Mucosa of descending colon (tissue), 3 donors: Measurements from ENCODE around the gene TOM1. TPM values are rescaled to one million over a fixed set of nuclear protein-coding genes. Genes with fewer than 3 reads are reported as not detected.

Source experiments
- ATAC-seq: fragments of 200-7000 bp; cut with Tn5 transposase; one replicate; pipeline ENCODE4 v1.9.1; 2020; ENCODE audit warnings: mild to moderate bottlenecking, moderate library complexity
- DNase-seq, 3 donors: peaks; one replicate each; pipeline ENCODE4 v3.0.0-alpha.2; 2020
- H3K36me3 ChIP-seq: fragments of 200-600 bp; one replicate; pipeline ENCODE4 v1.8.0; 2021; ENCODE audit warnings: low read depth, mild to moderate bottlenecking
- H3K4me1 ChIP-seq: fragments of 200-600 bp; one replicate; pipeline ENCODE4 v1.8.0; 2021; ENCODE audit warnings: low read depth, mild to moderate bottlenecking
- H3K4me3 ChIP-seq: fragments of 200-600 bp; one replicate; pipeline ENCODE4 v1.8.0; 2021; ENCODE audit warnings: mild to moderate bottlenecking
- H3K9me3 ChIP-seq: fragments of 200-600 bp; one replicate; pipeline ENCODE4 v1.8.0; 2021; ENCODE audit warnings: mild to moderate bottlenecking
- intact Hi-C, 2 donors: fragments of 100-400 bp; cut with DNase I in 1 of 2; cut with micrococcal nuclease in 1 of 2; formaldehyde crosslinking; loops; one replicate each; pipeline versions ENCODE4 v1.11.0 to v1.11.1; 2022; cut with DNase I, micrococcal nuclease
- total RNA-seq, 3 donors: library from RNA; stranded (reverse); fragmentation: NEBNext Ultra II Directional in 2 of 3; extraction: Animal tissue kit (Norgen Biotek cat#: 25700) in 2 of 3; gene quantifications; one replicate each; pipeline versions ENCODE4 v1.2.1 to v1.2.4, GENCODE V29; 2021 to 2023
- TF ChIP-seq, protein P1 (sequence below): fragments of 200-600 bp; IDR thresholded peaks from one replicate; pipeline ENCODE4 v1.8.0; 2022; ENCODE audit warnings: antibody characterized with exemption, mild to moderate bottlenecking
- donor health status: DM: no; HTN: no; CAD: no; lungs with moderate emphysema.
- donor health status: DM: no; HTN: no; CAD: no.
- donor health status: DM: no; HTN: yes; CAD: no.

TOM1 gene
- total RNA-seq, 3 donors from 2014 or later: 59.8 to 74.7 (median 60.2) TPM

DNA sequence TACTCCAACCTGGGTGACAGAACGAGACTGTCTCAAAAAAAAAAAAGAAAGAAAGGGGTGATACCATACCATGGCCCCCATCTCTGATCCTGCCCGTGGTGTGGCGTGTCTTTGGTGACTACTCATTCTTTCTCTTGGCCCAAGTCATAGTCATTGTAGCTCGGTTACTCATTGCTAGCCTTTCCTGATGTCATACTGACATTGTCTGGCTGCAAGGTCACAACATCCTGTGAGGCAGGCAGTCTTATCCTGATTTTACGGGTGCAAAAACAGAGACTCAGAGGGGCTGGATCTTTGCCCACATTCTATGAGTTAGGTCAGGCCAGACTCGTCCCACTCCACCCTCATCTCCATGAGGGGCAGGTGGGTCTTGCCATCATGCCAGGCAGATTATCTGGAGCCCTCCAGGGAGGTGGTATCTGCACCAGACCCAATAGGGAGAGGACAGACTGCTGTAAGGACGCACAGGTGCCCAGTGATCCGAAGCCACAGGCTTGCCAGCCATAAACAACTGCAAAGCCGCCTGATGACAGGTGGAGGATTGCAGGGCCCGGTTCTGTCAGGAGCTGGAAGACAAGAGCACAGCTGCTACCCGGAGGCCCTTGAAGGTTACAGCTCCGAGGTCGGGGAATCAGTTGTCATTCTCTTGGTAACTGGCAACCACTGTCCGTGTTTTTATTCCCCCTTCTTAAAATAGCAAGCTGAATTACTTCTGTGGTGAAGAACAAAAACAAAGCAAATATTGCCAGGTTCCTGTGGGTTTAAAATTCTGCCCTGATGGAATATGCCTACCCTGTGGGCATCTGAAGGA, 13.8 kb downstream of the TOM1 start:
- Histone ChIP-seq H3K36me3 (no peaks in the 10 kb centered on the region), H3K9me3 (no peaks in the 10 kb centered on the region), H3K4me1 (peaks cover 51% of the 10 kb centered on the region), H3K4me3 (no peak overlapping the region)
- ATAC-seq: peak; percentile 31
- TF ChIP-seq, protein P1, sequence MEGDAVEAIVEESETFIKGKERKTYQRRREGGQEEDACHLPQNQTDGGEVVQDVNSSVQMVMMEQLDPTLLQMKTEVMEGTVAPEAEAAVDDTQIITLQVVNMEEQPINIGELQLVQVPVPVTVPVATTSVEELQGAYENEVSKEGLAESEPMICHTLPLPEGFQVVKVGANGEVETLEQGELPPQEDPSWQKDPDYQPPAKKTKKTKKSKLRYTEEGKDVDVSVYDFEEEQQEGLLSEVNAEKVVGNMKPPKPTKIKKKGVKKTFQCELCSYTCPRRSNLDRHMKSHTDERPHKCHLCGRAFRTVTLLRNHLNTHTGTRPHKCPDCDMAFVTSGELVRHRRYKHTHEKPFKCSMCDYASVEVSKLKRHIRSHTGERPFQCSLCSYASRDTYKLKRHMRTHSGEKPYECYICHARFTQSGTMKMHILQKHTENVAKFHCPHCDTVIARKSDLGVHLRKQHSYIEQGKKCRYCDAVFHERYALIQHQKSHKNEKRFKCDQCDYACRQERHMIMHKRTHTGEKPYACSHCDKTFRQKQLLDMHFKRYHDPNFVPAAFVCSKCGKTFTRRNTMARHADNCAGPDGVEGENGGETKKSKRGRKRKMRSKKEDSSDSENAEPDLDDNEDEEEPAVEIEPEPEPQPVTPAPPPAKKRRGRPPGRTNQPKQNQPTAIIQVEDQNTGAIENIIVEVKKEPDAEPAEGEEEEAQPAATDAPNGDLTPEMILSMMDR: no peak
- intact Hi-C loops: no loop called here
- peak in 1 of 3 donors; percentile 30 for DNase-seq

DNA sequence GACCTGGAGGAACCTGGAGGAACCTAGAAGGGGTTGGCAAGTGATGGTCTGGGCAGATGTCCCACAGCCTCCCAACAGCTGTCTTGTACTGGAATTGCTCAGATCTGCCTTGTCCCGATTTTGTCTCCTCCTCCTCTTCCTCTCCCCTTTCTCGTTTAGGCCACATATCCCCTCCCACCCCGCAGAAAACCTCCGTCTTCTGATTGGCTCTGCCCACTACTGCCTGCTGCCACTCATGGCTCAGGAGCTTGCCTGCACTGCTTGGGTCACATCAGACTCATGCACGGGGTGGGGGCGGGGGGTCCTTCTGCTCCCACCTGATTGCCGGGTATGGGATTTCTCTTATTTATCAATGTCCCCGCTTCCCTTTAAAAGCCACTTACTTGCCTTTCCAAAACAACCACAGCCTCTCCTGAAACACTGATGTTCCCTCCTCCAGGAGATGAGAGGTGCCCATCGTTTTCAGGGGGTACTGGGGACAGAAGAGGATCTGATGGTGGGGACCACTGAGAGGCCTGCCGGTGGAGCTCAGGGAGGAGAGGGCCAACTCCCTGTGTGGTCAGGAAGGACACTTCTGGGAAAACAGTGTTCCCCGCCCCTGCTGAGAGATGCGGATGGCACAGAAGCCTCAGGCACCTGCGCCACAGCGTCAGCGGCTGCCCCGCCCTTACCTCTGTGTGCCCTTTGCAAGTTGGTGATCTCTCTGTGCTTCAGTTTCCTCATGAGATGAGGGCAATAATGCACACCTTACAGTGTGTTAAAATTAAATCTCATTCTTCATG, 14.7 kb downstream of the TOM1 start:
- ATAC-seq: peak; percentile 64

DNA sequence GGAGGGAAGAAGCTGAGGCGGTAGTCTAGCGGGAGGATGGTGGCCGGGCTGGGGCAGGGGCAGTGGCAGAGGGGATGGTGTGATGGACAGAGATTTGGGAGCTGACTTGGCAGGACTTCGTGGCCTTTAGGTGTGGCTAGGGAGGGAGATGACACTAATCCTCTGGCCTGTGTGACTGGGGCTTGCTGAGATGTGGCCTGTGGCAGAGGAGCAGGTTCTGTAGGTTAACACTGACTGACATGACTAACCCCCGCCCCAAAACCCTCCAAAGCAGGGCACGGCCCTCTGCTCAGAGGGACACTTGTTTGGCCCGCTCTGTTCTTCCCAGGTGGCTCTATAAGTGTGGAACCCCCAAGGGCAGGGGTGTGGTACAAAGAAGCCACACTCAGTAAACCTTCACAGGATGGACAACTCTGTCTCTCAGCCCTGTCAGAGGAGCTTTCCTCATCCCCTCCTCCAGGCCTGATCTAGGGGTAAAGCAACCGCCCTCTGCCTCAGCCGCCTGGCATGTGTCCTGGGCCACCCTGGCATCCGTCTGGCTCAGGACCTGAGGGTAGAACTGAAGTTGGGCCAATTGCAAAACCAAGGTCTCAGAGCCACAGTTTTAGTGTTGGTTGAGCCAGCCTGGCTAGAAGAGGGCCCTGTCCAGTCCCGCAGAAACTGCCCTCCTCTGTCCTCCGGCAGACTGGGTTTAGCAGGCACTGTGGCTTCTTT, 15.6 kb downstream of the TOM1 start:
- Histone ChIP-seq H3K9me3 (no peaks in the 10 kb centered on the region), H3K4me3 (no peak overlapping the region), H3K36me3 (no peaks in the 10 kb centered on the region), H3K4me1 (peaks cover 43% of the 10 kb centered on the region)
- DNase-seq (peak in 1 of 3 donors; percentile 33), ATAC-seq (no peak)
- TF ChIP-seq, protein P1: no peak
- intact Hi-C loops: no loop called here

More for the DNA sequence above, 14.7 kb downstream of the TOM1 start:
- intact Hi-C loops: no loop called here
- H3K9me3 ChIP-seq: no peaks in the 10 kb centered on the region
- H3K36me3 ChIP-seq: no peaks in the 10 kb centered on the region
- DNase-seq: peak; percentile 47 to 77 (median 70)
- TF ChIP-seq, protein P1: no peak
- H3K4me3 ChIP-seq: no peak overlapping the region
- peaks cover 51% of the 10 kb centered on the region for H3K4me1 ChIP-seq

DNA sequence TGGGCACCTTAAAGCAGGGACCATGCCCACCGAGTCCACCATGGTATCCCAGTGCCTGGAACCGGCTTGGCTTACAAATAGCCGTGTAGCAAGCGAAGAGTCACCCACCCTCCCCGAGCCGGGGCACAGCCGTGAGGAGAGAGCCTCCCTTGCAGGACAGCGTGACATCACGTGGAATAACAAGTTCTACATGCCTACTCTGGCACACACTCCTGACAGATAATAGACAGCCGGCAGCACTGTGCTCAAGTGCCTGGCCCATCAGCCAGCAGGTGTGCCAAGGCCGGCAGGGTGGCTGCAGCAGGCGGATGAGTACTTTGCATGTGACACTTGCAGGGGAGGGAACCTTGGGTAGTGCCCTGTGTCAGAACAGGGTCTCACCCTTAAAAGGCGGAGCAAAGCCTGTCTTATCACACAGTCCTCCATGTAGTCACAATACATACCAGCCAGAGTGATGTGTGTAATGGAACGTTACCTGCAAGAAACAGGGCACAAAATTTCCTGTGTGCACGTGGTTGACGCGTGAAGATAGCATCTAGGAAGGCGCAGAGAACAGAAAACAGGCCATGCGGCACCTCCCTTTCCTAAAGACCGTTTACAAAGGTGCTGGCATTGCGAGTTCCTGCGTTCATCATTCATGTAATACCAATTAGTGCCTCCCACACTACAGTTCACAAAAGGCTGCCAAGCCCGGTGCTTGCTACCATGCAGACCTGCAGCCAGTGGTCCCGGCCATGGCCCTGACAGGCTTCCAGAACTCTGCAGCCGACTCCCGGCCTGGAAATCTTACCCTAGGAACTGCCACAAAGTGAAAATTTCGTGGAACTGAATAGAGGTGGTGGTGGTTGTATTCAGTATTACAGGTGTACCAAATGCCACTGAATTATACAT, 16.4 kb downstream of the TOM1 start:
- TF ChIP-seq, protein P1: no peak
- ATAC-seq (no peak), DNase-seq (peak in 1 of 3 donors; percentile 15)
- no peaks in the 10 kb centered on the region for H3K36me3 ChIP-seq
- H3K4me3 ChIP-seq: no peak overlapping the region
- intact Hi-C loops: no loop called here
- peaks cover 37% of the 10 kb centered on the region for H3K4me1 ChIP-seq
- no peaks in the 10 kb centered on the region for H3K9me3 ChIP-seq

DNA sequence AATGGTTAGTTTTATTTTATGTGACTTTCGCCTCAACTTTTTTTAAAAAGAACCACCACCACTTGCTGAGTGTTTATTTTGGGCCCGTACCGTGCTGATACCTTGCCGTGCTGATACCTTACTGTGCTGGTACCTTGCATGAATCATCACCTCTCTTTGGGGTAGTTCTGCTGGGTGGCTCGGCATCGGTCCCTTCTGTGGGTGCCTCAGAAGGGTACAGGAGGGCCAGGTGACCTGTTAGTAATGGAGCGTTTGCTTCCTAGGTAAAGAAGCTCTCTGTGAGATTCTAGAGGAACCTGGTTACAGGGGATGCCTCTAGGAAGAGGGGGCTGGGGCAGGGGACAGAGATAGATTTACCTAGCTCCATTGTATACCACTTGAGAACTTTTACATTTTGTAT, 17.1 kb downstream of the TOM1 start:
- peaks cover 31% of the 10 kb centered on the region for H3K4me1 ChIP-seq
- H3K9me3 ChIP-seq: no peaks in the 10 kb centered on the region
- H3K36me3 ChIP-seq: no peaks in the 10 kb centered on the region
- intact Hi-C loops: no loop called here
- no peak for ATAC-seq
- TF ChIP-seq, protein P1: no peak
- H3K4me3 ChIP-seq: no peak overlapping the region
- peak in 1 of 3 donors; percentile 6 for DNase-seq
